Fibroblast of skin of right biceps (primary cell): Measurements from ENCODE around the gene ADAMTSL3.
A peak's percentile ranks its signal among the peaks of the same experiment; 100 is the strongest.

Experiments used
- DNase-seq: peaks from one replicate; pipeline ENCODE4 v3.0.0-alpha.2; 2013

ADAMTSL3 gene

GRCh38 chr15:83653639-83654378, at the start of gene ADAMTSL3:
TSS of gene ADAMTSL3 (plus strand) at chr15:83654123. CDS start at chr15:83655762, 1,639 bp downstream.
- DNase-seq: peak; percentile 67

GRCh38 chr15:83604549-83604948, 49.4 kb upstream of the ADAMTSL3 start:
- DNase-seq: no peak

GRCh38 chr15:83605111-83605945, 48.6 kb upstream of the ADAMTSL3 start:
- DNase-seq: no peak

- no peak for DNase-seq
These were observed 43.8 kb upstream of the ADAMTSL3 start for GRCh38 chr15:83610132-83610531.

- no peak for DNase-seq
These were observed 42.8 kb upstream of the ADAMTSL3 start for GRCh38 chr15:83610901-83611685.

GRCh38 chr15:83612226-83612625, 41.7 kb upstream of the ADAMTSL3 start:
- no peak for DNase-seq

- no peak for DNase-seq
These were observed 40.9 kb upstream of the ADAMTSL3 start for GRCh38 chr15:83612898-83613635.

GRCh38 chr15:83613714-83614113, 40.2 kb upstream of the ADAMTSL3 start:
- DNase-seq: peak; percentile 33

- no peak for DNase-seq
These were observed 37.1 kb upstream of the ADAMTSL3 start for GRCh38 chr15:83616840-83617239.

- DNase-seq: peak; percentile 67
These were observed 27.6 kb upstream of the ADAMTSL3 start for GRCh38 chr15:83626171-83626802.

GRCh38 chr15:83631534-83631933, 22.4 kb upstream of the ADAMTSL3 start:
- DNase-seq: no peak

- DNase-seq: no peak
These were observed 10.7 kb upstream of the ADAMTSL3 start for GRCh38 chr15:83643201-83643600.

GRCh38 chr15:83644439-83644838, 9.5 kb upstream of the ADAMTSL3 start:
- peak; percentile 13 for DNase-seq

GRCh38 chr15:83650831-83651230, 3.1 kb upstream of the ADAMTSL3 start:
- DNase-seq: no peak

GRCh38 chr15:83651541-83651940, 2.4 kb upstream of the ADAMTSL3 start:
- no peak for DNase-seq

- DNase-seq: no peak
These were observed 1.2 kb upstream of the ADAMTSL3 start for GRCh38 chr15:83652626-83653204.

- DNase-seq: no peak
These were observed 660 bp upstream of the ADAMTSL3 start for GRCh38 chr15:83653288-83653638.

- DNase-seq: no peak
These were observed 685 bp downstream of the ADAMTSL3 start for GRCh38 chr15:83654379-83655236.

- DNase-seq: no peak
These were observed 1.3 kb downstream of the ADAMTSL3 start for GRCh38 chr15:83655237-83655616.

GRCh38 chr15:83656192-83656591, 2.3 kb downstream of the ADAMTSL3 start:
- DNase-seq: no peak
